Testis (tissue), 3 donors: ENCODE data around the gene LRRN2. TPM values are rescaled to one million over a fixed set of nuclear protein-coding genes. Genes with fewer than 3 reads are reported as not detected.

Experiments used
- DNase-seq: peaks from one replicate; pipeline ENCODE4 v3.0.0-alpha.2; 2019
- H3K27ac ChIP-seq, 2 donors: fragments of 200-600 bp; sonication (generic); one replicate each; pipeline ENCODE4 v1.5.1; 2019
- H3K27me3 ChIP-seq: fragments of 200-600 bp; sonication (generic); one replicate; pipeline ENCODE4 v1.5.1; 2019
- H3K36me3 ChIP-seq: fragments of 200-600 bp; sonication (generic); one replicate; pipeline ENCODE4 v1.5.1; 2017; ENCODE audit warnings: low read depth; ENCODE audit errors: missing control alignments
- H3K4me1 ChIP-seq: fragments of 200-600 bp; sonication (generic); one replicate; pipeline ENCODE4 v1.5.1; 2019
- H3K4me3 ChIP-seq, 2 donors: fragments of 200-600 bp; sonication (generic); one replicate each; pipeline ENCODE4 v1.5.1; 2017 to 2019
- H3K9me3 ChIP-seq: fragments of 200-600 bp; sonication (generic); one replicate; pipeline ENCODE4 v1.5.1; 2017
- CTCF ChIP-seq, 3 experiments: fragments of 450-650 bp in 2 of 3; fragments of 200-600 bp in 1 of 3; sonication (generic) in 1 of 3; IDR thresholded peaks; one replicate each; pipeline ENCODE4 v1.5.1; 2016 to 2019; ENCODE audit warnings: antibody characterized with exemption in 3 of 3, mild to moderate bottlenecking in 2 of 3, moderate library complexity in 1 of 3
- POLR2A ChIP-seq: fragments of 450-650 bp; IDR thresholded peaks from one replicate; pipeline ENCODE4 v1.6.1; 2017; ENCODE audit warnings: antibody characterized with exemption, mild to moderate bottlenecking, moderate library complexity
- WGBS, 2 donors: methylation state at CpG; one replicate each; pipeline ENCODE4 v1.1.5; 2018; 5-methylcytosine and 5-hydroxymethylcytosine counted together
- intact Hi-C: fragments of 100-400 bp; cut with DNase I; formaldehyde crosslinking; loops from one replicate; pipeline ENCODE4 v1.15.1; 2023; ENCODE audit warnings: low total_unique reads
- polyA plus RNA-seq: library from polyadenylated mRNA; stranded (reverse); fragments of 350-450 nt; fragmentation: Illumina TruSeq; extraction: RNeasy Lipid Tissue Mini Kit (QIAGEN cat#74804); gene quantifications from one replicate; pipeline ENCODE4 v1.2.3, GENCODE V29; 2014; ENCODE audit warnings: low read depth, low replicate concordance; ENCODE audit not compliant: insufficient read depth
- total RNA-seq, 2 donors: library from RNA; depleted of rRNA; stranded (reverse); fragments of >200 nt; gene quantifications; one replicate each; pipeline ENCODE4 v1.2.3, GENCODE V29; 2016

LRRN2 gene
- total and polyA plus RNA-seq, 3 donors from 2014 or later = 16.7 to 27.4 (median 19.5) TPM

GRCh38 chr1:204580862-204581261, 104.7 kb downstream of the LRRN2 start:
- TF ChIP-seq POLR2A = no peak
- no peak for TF ChIP-seq CTCF (IDR thresholded peaks at IDR 0.05)

GRCh38 chr1:204579681-204580080, 105.9 kb downstream of the LRRN2 start:
- H3K36me3 ChIP-seq = no peaks in the 10 kb centered on the region
- TF ChIP-seq POLR2A (no peak), CTCF (IDR thresholded peaks at IDR 0.05) (no peak)
- peaks cover 13% of the 10 kb centered on the region for H3K4me1 ChIP-seq
- H3K9me3 ChIP-seq = no peaks in the 10 kb centered on the region
- H3K27me3 ChIP-seq = no peaks in the 10 kb centered on the region
- H3K4me3 ChIP-seq = no peak overlapping the region
- intact Hi-C loops = no loop called here
- H3K27ac ChIP-seq = peak overlapping the region in 1 of 2 donors; percentile 0
- WGBS, 2 donors = 77 to 91% methylated on average over 6 of the region's 6 CpGs
- no peak for DNase-seq

More at GRCh38 chr1:204580862-204581261, 104.7 kb downstream of the LRRN2 start:
- Histone ChIP-seq H3K36me3 (no peaks in the 10 kb centered on the region), H3K4me3 (no peak overlapping the region), H3K27me3 (no peaks in the 10 kb centered on the region), H3K27ac (no peak overlapping the region), H3K9me3 (no peaks in the 10 kb centered on the region), H3K4me1 (peaks cover 13% of the 10 kb centered on the region)
- no peak for DNase-seq
- intact Hi-C loops = no loop called here
- WGBS, 2 donors = 88 to 91% methylated on average over 2 of the region's 2 CpGs

- intact Hi-C loops = no loop called here
- 49 to 59% methylated on average over 18 of the region's 18 CpGs for WGBS, 2 donors
- Histone ChIP-seq H3K4me1 (peaks cover 13% of the 10 kb centered on the region), H3K9me3 (no peaks in the 10 kb centered on the region), H3K4me3 (peak overlapping the region; percentile 27 to 39), H3K36me3 (no peaks in the 10 kb centered on the region), H3K27ac (peak overlapping the region in 1 of 2 donors; percentile 0), H3K27me3 (no peaks in the 10 kb centered on the region)
- DNase-seq = peak; percentile 38
- no peak for TF ChIP-seq CTCF (IDR thresholded peaks at IDR 0.05)
- TF ChIP-seq POLR2A = no peak
These were observed 106.5 kb downstream of the LRRN2 start for GRCh38 chr1:204578867-204579664.

GRCh38 chr1:204577794-204578478, 107.6 kb downstream of the LRRN2 start:
- Histone ChIP-seq H3K27ac (no peak overlapping the region), H3K4me1 (peaks cover 13% of the 10 kb centered on the region), H3K4me3 (no peak overlapping the region), H3K9me3 (no peaks in the 10 kb centered on the region), H3K36me3 (no peaks in the 10 kb centered on the region), H3K27me3 (no peaks in the 10 kb centered on the region)
- DNase-seq = no peak
- intact Hi-C loops = no loop called here
- 90 to 91% methylated on average over 8 to 10 of the region's 10 CpGs for whole genome bisulfite sequencing, 2 donors
- TF ChIP-seq POLR2A (no peak), CTCF (IDR thresholded peaks at IDR 0.05) (no peak)
